ENCODE data around the gene CBLN3.

CBLN3 gene

DNA sequence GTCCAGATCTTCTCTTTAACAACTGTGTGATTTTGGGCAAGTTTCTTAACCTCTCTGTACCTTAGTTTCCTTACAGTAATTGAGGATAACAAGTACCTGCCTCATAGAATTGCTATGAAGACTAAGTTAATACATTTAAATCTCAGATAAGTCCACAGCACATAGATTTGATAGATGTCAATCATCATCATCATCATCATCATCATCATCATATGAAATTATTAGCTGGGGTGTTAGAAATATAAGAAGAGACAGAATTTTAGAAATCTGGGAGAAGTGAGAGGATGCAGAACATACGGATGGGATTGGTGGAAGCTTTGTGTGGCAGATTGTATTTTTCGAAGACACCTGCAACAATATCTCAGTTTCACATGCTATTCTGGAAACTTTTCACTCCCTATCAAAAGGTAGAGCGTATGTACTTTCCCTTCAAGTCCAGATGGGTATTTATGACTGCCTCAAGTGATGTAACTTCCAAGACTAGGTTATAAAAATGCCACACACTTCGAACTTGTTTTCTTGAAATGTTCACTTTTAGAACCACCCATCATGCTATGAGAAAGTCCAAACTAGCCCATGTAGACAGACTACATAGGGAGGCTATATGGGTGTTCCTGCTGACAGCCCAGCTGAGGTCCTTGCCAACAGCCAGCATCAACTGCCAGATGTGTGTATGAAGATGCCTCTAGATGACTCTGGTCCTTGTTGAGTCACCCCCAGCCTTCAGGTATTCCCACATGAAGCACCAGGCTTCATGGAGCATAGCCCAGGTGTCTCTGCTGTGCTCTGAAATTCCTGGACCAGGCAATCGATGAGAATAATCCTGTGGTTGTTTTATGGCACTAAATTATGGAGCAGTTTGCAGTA is 33.8 kb upstream of the CBLN3 start:
- peaks cover 30% of the 10 kb centered on the region for H3K4me1 ChIP-seq (ENCODE audit: insufficient read depth, low read length, severe bottlenecking)
- H3K27ac ChIP-seq (ENCODE audit: low read depth, low read length, poor library complexity, severe bottlenecking), result peak overlapping the region; percentile 92
- no peaks in the 10 kb centered on the region for H3K9me3 ChIP-seq (ENCODE audit: low read length)
- no peaks in the 10 kb centered on the region for H3K79me2 ChIP-seq (ENCODE audit: insufficient read depth, low read length)
- H4K20me1 ChIP-seq (ENCODE audit: insufficient read depth, low read length), result no peaks in the 10 kb centered on the region
- H3K36me3 ChIP-seq (ENCODE audit: insufficient read depth, low read length), result no peaks in the 10 kb centered on the region
- no peaks in the 10 kb centered on the region for H3K27me3 ChIP-seq (ENCODE audit: insufficient read depth, low read length)
- TF ChIP-seq, protein P1, sequence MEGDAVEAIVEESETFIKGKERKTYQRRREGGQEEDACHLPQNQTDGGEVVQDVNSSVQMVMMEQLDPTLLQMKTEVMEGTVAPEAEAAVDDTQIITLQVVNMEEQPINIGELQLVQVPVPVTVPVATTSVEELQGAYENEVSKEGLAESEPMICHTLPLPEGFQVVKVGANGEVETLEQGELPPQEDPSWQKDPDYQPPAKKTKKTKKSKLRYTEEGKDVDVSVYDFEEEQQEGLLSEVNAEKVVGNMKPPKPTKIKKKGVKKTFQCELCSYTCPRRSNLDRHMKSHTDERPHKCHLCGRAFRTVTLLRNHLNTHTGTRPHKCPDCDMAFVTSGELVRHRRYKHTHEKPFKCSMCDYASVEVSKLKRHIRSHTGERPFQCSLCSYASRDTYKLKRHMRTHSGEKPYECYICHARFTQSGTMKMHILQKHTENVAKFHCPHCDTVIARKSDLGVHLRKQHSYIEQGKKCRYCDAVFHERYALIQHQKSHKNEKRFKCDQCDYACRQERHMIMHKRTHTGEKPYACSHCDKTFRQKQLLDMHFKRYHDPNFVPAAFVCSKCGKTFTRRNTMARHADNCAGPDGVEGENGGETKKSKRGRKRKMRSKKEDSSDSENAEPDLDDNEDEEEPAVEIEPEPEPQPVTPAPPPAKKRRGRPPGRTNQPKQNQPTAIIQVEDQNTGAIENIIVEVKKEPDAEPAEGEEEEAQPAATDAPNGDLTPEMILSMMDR (IDR thresholded peaks at IDR 0.05; ENCODE audit: low read length), result no peak
- TF ChIP-seq EZH2 (IDR thresholded peaks at IDR 0.05; ENCODE audit: borderline replicate concordance, low read length), result no peak
- H3F3A ChIP-seq (ENCODE audit: insufficient read depth, low read length), result no peaks in the 10 kb centered on the region
- H3K4me3 ChIP-seq (ENCODE audit: low read depth, low read length, poor library complexity, severe bottlenecking), result no peak overlapping the region
- peak overlapping the region; percentile 36 for H3K4me2 ChIP-seq (ENCODE audit: low read length)
- H2AFZ ChIP-seq (ENCODE audit: low read length), result no peak overlapping the region
- H3K9me2 ChIP-seq (ENCODE audit: low read depth, low read length), result no peaks in the 10 kb centered on the region
- peak overlapping the region; percentile 16; the same call in 1 of the 2 replicates for H3K9ac ChIP-seq (ENCODE audit: low read length)

DNA sequence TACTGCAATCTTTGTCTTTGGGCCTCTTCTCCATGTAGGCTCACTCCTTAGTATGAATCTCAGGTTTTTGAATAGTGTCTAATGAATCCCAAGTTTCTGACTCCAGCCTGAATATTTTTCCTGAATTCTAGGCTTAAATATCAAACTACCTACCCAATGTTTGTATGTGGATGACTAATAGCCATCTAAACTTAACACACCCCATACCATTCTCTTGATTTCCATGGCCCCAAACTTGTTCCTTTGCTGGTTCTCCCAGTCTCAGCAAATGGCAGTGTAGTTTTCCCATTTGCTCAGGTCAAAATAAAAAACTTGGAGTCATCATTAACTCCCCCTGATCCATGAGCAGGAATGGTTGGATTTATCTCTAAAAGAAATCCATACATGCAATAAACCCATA is 31.9 kb upstream of the CBLN3 start:
- Histone ChIP-seq H3K9me2 (ENCODE audit: low read depth, low read length) (no peaks in the 10 kb centered on the region), H3K27me3 (ENCODE audit: insufficient read depth, low read length) (no peaks in the 10 kb centered on the region), H3K27ac (ENCODE audit: low read depth, low read length, poor library complexity, severe bottlenecking) (no peak overlapping the region), H3K4me1 (ENCODE audit: insufficient read depth, low read length, severe bottlenecking) (peaks cover 30% of the 10 kb centered on the region), H3K36me3 (ENCODE audit: insufficient read depth, low read length) (no peaks in the 10 kb centered on the region), H3K4me3 (ENCODE audit: low read depth, low read length, poor library complexity, severe bottlenecking) (no peak overlapping the region), H3K9me3 (ENCODE audit: low read length) (no peaks in the 10 kb centered on the region), H3F3A (ENCODE audit: insufficient read depth, low read length) (no peaks in the 10 kb centered on the region), H4K20me1 (ENCODE audit: insufficient read depth, low read length) (no peaks in the 10 kb centered on the region), H3K9ac (ENCODE audit: low read length) (no peak overlapping the region), H2AFZ (ENCODE audit: low read length) (no peak overlapping the region), H3K79me2 (ENCODE audit: insufficient read depth, low read length) (no peaks in the 10 kb centered on the region), H3K4me2 (ENCODE audit: low read length) (no peak overlapping the region)
- TF ChIP-seq, protein P1 (IDR thresholded peaks at IDR 0.05; ENCODE audit: low read length), result no peak
- TF ChIP-seq EZH2 (IDR thresholded peaks at IDR 0.05; ENCODE audit: borderline replicate concordance, low read length), result no peak

DNA sequence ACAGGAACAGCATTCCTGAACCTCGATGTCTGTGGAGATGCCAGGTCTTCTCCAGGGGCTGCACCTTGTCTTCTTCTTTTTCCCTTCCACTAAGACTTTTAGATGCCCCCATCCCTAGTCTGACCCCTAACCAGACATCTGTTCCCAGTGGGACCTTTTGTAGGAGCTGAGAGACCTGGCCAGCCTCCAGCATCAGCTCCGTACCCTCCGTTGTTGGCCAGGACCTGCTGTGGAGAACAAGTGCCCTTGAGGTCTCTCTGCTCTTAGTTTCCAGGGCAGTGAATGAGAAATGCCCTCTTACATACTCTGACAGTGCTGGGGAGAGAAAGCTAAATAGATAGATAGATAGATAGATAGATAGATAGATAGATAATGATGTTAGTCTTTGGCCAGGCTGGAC is 29.9 kb upstream of the CBLN3 start:
- H3K27ac ChIP-seq (ENCODE audit: low read depth, low read length, poor library complexity, severe bottlenecking), result no peak overlapping the region
- H2AFZ ChIP-seq (ENCODE audit: low read length), result no peak overlapping the region
- no peak overlapping the region for H3K9ac ChIP-seq (ENCODE audit: low read length)
- H3K4me1 ChIP-seq (ENCODE audit: insufficient read depth, low read length, severe bottlenecking), result peaks cover 18% of the 10 kb centered on the region
- TF ChIP-seq, protein P1 (IDR thresholded peaks at IDR 0.05; ENCODE audit: low read length), result no peak
- no peak for TF ChIP-seq EZH2 (IDR thresholded peaks at IDR 0.05; ENCODE audit: borderline replicate concordance, low read length)
- H3K4me3 ChIP-seq (ENCODE audit: low read depth, low read length, poor library complexity, severe bottlenecking), result no peak overlapping the region
- H3K79me2 ChIP-seq (ENCODE audit: insufficient read depth, low read length), result no peaks in the 10 kb centered on the region
- no peaks in the 10 kb centered on the region for H3K27me3 ChIP-seq (ENCODE audit: insufficient read depth, low read length)
- H3F3A ChIP-seq (ENCODE audit: insufficient read depth, low read length), result no peaks in the 10 kb centered on the region
- 0 out of 2 replicates have a peak, but pooled peaks cover 4% of the 10 kb centered on the region for H3K36me3 ChIP-seq (ENCODE audit: insufficient read depth, low read length)
- no peaks in the 10 kb centered on the region for H3K9me3 ChIP-seq (ENCODE audit: low read length)
- no peaks in the 10 kb centered on the region for H3K9me2 ChIP-seq (ENCODE audit: low read depth, low read length)
- no peaks in the 10 kb centered on the region for H4K20me1 ChIP-seq (ENCODE audit: insufficient read depth, low read length)
- no peak overlapping the region for H3K4me2 ChIP-seq (ENCODE audit: low read length)

Data from OCI-LY1 (cell line).